GM18868 (cell line): Measurements from ENCODE around the gene SEC61A2.
"Not testable (repeated sequence)": the region's sequence is repeated elsewhere in the genome, so short reads cannot be mapped to it uniquely, and the experiment has no call there.

ENCODE experiments used
- ATAC-seq: cut with Tn5 transposase; IDR thresholded peaks from one replicate; pipeline ENCODE4 v1.9.1; 2021; ENCODE audit warnings: mild to moderate bottlenecking, moderate library complexity; ENCODE audit not compliant: unreplicated experiment

The SEC61A2 gene

GRCh38 chr10:12158111-12158510 lies 28.6 kb downstream of the SEC61A2 start:
- ATAC-seq: no peak

- no peak for ATAC-seq
Observed at GRCh38 chr10:12160664-12161063, 31.2 kb downstream of the SEC61A2 start.

- ATAC-seq: no peak
Observed at GRCh38 chr10:12162927-12163326, 33.5 kb downstream of the SEC61A2 start.

GRCh38 chr10:12164085-12164484 lies 34.6 kb downstream of the SEC61A2 start:
- ATAC-seq: no peak

- no peak for ATAC-seq
Observed at GRCh38 chr10:12165036-12165435, 35.6 kb downstream of the SEC61A2 start.

- no peak for ATAC-seq
Observed at GRCh38 chr10:12165999-12166775, 36.7 kb downstream of the SEC61A2 start.

- not testable (repeated sequence) for ATAC-seq
Observed at GRCh38 chr10:12171512-12171911, 42.0 kb downstream of the SEC61A2 start.

GRCh38 chr10:12177642-12178041 lies 48.2 kb downstream of the SEC61A2 start:
- ATAC-seq: no peak

- ATAC-seq: no peak
Observed at GRCh38 chr10:12179606-12180170, 50.2 kb downstream of the SEC61A2 start.

- ATAC-seq: no peak
Observed at GRCh38 chr10:12180221-12180974, 50.9 kb downstream of the SEC61A2 start.

- ATAC-seq: peak; percentile 99
Observed at GRCh38 chr10:12181065-12181775, 51.7 kb downstream of the SEC61A2 start.

- ATAC-seq: no peak
Observed at GRCh38 chr10:12184165-12184564, 54.7 kb downstream of the SEC61A2 start.

- ATAC-seq: no peak
Observed at GRCh38 chr10:12186323-12186722, 56.8 kb downstream of the SEC61A2 start.

- ATAC-seq: no peak
Observed at GRCh38 chr10:12187321-12187905, 57.9 kb downstream of the SEC61A2 start.

GRCh38 chr10:12188656-12189055 lies 59.2 kb downstream of the SEC61A2 start:
- no peak for ATAC-seq

GRCh38 chr10:12189426-12189825 lies 59.9 kb downstream of the SEC61A2 start:
- ATAC-seq: no peak

GRCh38 chr10:12191715-12192114 lies 62.2 kb downstream of the SEC61A2 start:
- ATAC-seq: no peak

GRCh38 chr10:12193193-12193592 lies 63.7 kb downstream of the SEC61A2 start:
- ATAC-seq: no peak

- no peak for ATAC-seq
Observed at GRCh38 chr10:12194752-12195271, 65.3 kb downstream of the SEC61A2 start.

- ATAC-seq: peak; percentile 10
Observed at GRCh38 chr10:12195281-12195602, 65.8 kb downstream of the SEC61A2 start.
